GM10266 (cell line): ENCODE data around the gene PKD2.

Experiments
- DNase-seq: peaks from one replicate; pipeline ENCODE4 v3.0.0; 2012; ENCODE audit errors: extremely low spot score
- CTCF ChIP-seq: IDR thresholded peaks from 2 replicates; pipeline ENCODE4 v1.5.1; 2012; ENCODE audit warnings: mild to moderate bottlenecking, low read depth; ENCODE audit not compliant: control insufficient read depth, insufficient read depth; ENCODE audit errors: missing control alignments

Gene PKD2

GRCh38 chr4:88027611-88028608 lies 20.5 kb downstream of the PKD2 start:
- DNase-seq = no peak
- TF ChIP-seq CTCF = no peak

GRCh38 chr4:88028946-88029345 lies 21.5 kb downstream of the PKD2 start:
- no peak for DNase-seq
- no peak for TF ChIP-seq CTCF

DNA sequence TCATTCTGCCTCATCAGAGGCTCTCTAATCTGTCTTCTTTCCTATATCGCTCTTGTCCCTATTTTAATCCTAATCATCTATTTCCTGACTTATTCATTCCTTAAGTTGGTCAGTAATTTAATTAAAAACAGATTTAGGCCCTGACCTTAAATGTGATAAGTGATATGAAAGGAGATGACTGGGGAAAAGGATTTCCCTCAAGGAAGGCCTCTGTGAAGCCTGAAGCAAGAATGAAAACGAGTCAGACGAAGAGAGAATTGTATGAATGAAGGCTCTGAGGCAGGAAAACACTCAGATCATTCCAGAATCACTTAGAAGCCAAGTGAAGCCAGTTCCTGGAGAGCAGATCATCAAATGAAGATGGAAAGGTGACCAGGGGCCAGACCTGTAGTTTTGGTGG lies 22.1 kb downstream of the PKD2 start:
- TF ChIP-seq CTCF = no peak
- no peak for DNase-seq

GRCh38 chr4:88030565-88031310 lies 23.3 kb downstream of the PKD2 start:
- TF ChIP-seq CTCF = no peak
- DNase-seq = no peak

DNA sequence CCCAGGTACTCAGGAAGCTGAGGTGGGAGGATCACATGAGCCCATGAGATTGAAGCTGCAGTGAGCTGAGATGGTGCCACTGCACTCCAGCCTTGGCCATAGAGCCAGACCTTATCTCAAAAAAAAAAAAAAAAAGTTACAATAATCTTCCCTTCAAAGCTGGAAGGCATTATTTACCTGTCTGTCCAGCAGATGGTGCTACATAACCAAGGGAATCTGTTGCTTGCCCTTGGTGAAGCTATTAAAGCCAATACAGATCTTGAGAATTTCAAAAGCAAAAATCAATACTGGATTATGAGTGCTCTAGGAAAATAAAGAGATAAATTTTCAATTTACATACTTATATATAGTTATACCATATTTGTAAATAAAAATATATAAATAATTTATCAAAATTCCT lies 25.9 kb downstream of the PKD2 start:
- peak; percentile 35 for DNase-seq
- TF ChIP-seq CTCF = peak; percentile 71

DNA sequence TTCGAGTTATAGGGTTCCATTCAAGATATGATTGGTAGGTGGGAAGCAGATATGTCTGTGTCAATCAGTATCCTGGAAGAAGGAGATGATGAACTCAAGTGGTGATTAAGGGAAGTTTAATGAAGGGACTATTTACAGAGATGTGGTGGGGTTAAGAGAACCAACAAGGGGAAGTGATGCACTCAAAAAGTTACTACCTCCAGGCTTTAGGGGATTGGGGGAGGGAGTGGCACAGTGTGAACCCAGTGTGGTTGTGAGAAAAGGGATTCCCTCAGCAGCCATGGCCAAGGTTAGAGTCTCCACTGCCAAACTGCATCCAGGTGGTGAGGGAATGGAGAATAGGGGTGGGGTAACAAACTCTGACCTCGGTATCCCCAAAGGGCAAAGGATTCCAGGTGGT lies 27.9 kb downstream of the PKD2 start:
- no peak for DNase-seq
- no peak for TF ChIP-seq CTCF
